GM23338 (cell line): ENCODE results near the gene PCDHA2. TPM values are rescaled to one million over a fixed set of nuclear protein-coding genes. Genes with fewer than 3 reads are reported as not detected.
A peak's percentile ranks its signal among the peaks of the same experiment; 100 is the strongest.

ENCODE experiments used
- ATAC-seq: fragments of 200-7000 bp; cut with Tn5 transposase; 3 replicates; pipeline ENCODE4 v1.9.1; 2020
- DNase-seq: peaks from one replicate; pipeline ENCODE4 v3.0.0-alpha.2; 2015; ENCODE audit warnings: low spot score
- H2AFZ ChIP-seq: fragments of 200-600 bp; sonication (generic); 2 replicates; pipeline ENCODE4 v1.8.0; 2016; ENCODE audit warnings: antibody characterized with exemption, mild to moderate bottlenecking, moderate library complexity
- H3F3A ChIP-seq: fragments of 200-600 bp; sonication (generic); replicated peaks from 2 replicates; pipeline ENCODE4 v1.8.0; 2017; ENCODE audit warnings: antibody characterized with exemption, mixed run types, low read depth
- H3K27ac ChIP-seq: fragments of 200-600 bp; sonication (generic); 2 replicates; pipeline ENCODE4 v1.6.1; 2016; ENCODE audit warnings: low read depth
- H3K27me3 ChIP-seq: fragments of 200-600 bp; sonication (generic); 2 replicates; pipeline ENCODE4 v1.8.0; 2016; ENCODE audit warnings: mild to moderate bottlenecking, mixed run types, moderate library complexity; ENCODE audit not compliant: insufficient read depth
- H3K36me3 ChIP-seq: fragments of 200-600 bp; sonication (generic); 2 replicates; pipeline ENCODE4 v1.8.0; 2016; ENCODE audit warnings: mild to moderate bottlenecking; ENCODE audit not compliant: insufficient read depth
- H3K4me1 ChIP-seq: fragments of 200-600 bp; sonication (generic); 2 replicates; pipeline ENCODE4 v1.8.0; 2016; ENCODE audit warnings: mild to moderate bottlenecking, moderate library complexity; ENCODE audit not compliant: insufficient read depth
- H3K4me2 ChIP-seq: fragments of 200-600 bp; sonication (generic); 2 replicates; pipeline ENCODE4 v1.7.1; 2017; ENCODE audit warnings: mixed run types
- H3K4me3 ChIP-seq: fragments of 200-600 bp; sonication (generic); 2 replicates; pipeline ENCODE4 v1.6.1; 2016; ENCODE audit warnings: mixed run types
- H3K79me2 ChIP-seq: fragments of 200-600 bp; sonication (generic); replicated peaks from 2 replicates; pipeline ENCODE4 v1.8.0; 2017; ENCODE audit warnings: mild to moderate bottlenecking; ENCODE audit not compliant: insufficient read depth
- H3K9me2 ChIP-seq: fragments of 200-600 bp; sonication (generic); 2 replicates; pipeline ENCODE4 v1.8.0; 2017; ENCODE audit not compliant: insufficient read depth
- H4K20me1 ChIP-seq: fragments of 200-600 bp; sonication (generic); replicated peaks from 2 replicates; pipeline ENCODE4 v1.8.0; 2017; ENCODE audit warnings: mild to moderate bottlenecking; ENCODE audit not compliant: insufficient read depth
- H3K27ac Mint-ChIP-seq: 2 replicates; pipeline ENCODE4 v1.8.0; 2020; ENCODE audit warnings: inconsistent platforms, mild to moderate bottlenecking, moderate library complexity, mixed read lengths
- H3K27me3 Mint-ChIP-seq: 3 replicates; pipeline ENCODE4 v1.8.0; 2022; ENCODE audit warnings: low read depth, mild to moderate bottlenecking, moderate library complexity, mixed read lengths, inconsistent platforms; ENCODE audit not compliant: insufficient read depth, poor library complexity
- H3K36me3 Mint-ChIP-seq: 3 replicates; pipeline ENCODE4 v1.8.0; 2021; ENCODE audit warnings: low read depth, mild to moderate bottlenecking, inconsistent platforms, moderate library complexity, mixed read lengths
- H3K4me1 Mint-ChIP-seq: 3 replicates; pipeline ENCODE4 v1.8.0; 2020; ENCODE audit warnings: mild to moderate bottlenecking, inconsistent platforms, mixed read lengths
- H3K4me3 Mint-ChIP-seq: 3 replicates; pipeline ENCODE4 v1.8.0; 2021; ENCODE audit warnings: moderate library complexity, mild to moderate bottlenecking, inconsistent platforms, mixed read lengths
- H3K9me3 Mint-ChIP-seq: 3 replicates; pipeline ENCODE4 v1.8.0; 2020; ENCODE audit warnings: moderate library complexity, mild to moderate bottlenecking, inconsistent platforms, mixed read lengths
- CTCF ChIP-seq, 2 experiments: fragments of 200-600 bp in 1 of 2; sonication (generic) in 1 of 2; conservative IDR thresholded peaks; 2 replicates each; pipeline versions ENCODE4 v1.5.1 to v1.6.1; 2016 to 2017; ENCODE audit warnings: antibody characterized with exemption in 2 of 2, low read depth in 2 of 2, mild to moderate bottlenecking in 2 of 2, moderate library complexity in 1 of 2
- EZH2 ChIP-seq: fragments of 200-600 bp; sonication (generic); IDR thresholded peaks from one replicate; pipeline ENCODE4 v1.8.0; 2017; ENCODE audit warnings: antibody characterized with exemption, mild to moderate bottlenecking, low read depth; ENCODE audit not compliant: unreplicated experiment
- NANOG ChIP-seq: IDR thresholded peaks from 2 replicates; pipeline ENCODE4 v1.6.1; 2016; ENCODE audit warnings: antibody characterized with exemption, borderline replicate concordance
- REST ChIP-seq: IDR thresholded peaks from one replicate; pipeline ENCODE4 v1.6.1; 2018; ENCODE audit warnings: antibody characterized with exemption; ENCODE audit not compliant: unreplicated experiment
- STAT1 ChIP-seq: IDR thresholded peaks from one replicate; pipeline ENCODE4 v1.6.1; 2016; ENCODE audit warnings: antibody characterized with exemption; ENCODE audit not compliant: unreplicated experiment
- polyA plus RNA-seq: library from polyadenylated mRNA; unstranded; fragments of >200 nt; fragmentation: Nextera tagmentation; extraction: Ambion mirVana; gene quantifications from 2 replicates; pipeline ENCODE4 v1.2.1, GENCODE V29; 2016
- total RNA-seq: library from RNA; depleted of rRNA; stranded (reverse); fragments of >200 nt; shearing (Covaris generic); gene quantifications from 2 replicates; pipeline ENCODE4 v1.2.3, GENCODE V29; 2014

PCDHA2 gene
- total and polyA plus RNA-seq, 2 experiments from 2014 or later, result 0.99 to 2.2 TPM

- TF ChIP-seq CTCF (conservative IDR thresholded peaks at IDR 0.05; ENCODE audit: low read depth in 2 of 2), result no peak
- TF ChIP-seq NANOG, result no peak
Measured at GRCh38 chr5:140823475-140823874, 28.8 kb downstream of the PCDHA2 start (continued).

- Histone ChIP-seq H3K9me2 (no peaks in the 10 kb centered on the region), H3K27ac (no peak within 1 kb of the TSS), H3K79me2 (no peaks in the 10 kb centered on the region), H3K27me3 (no peaks in the 10 kb centered on the region), H3K4me2 (no peak within 1 kb of the TSS), H3K4me1 (no peaks in the 10 kb centered on the region), H4K20me1 (no peaks in the 10 kb centered on the region), H3F3A (no peaks in the 10 kb centered on the region), H2AFZ (no peak within 1 kb of the TSS), H3K4me3 (peak within 1 kb of the TSS; percentile 37; the same call in 1 of the 2 replicates), H3K36me3 (no peaks in the 10 kb centered on the region)
- H3K9me3 Mint-ChIP-seq, result peaks cover 5% of the 10 kb centered on the region; the same call in 2 of the 3 replicates
- H3K36me3 Mint-ChIP-seq, result peaks cover 18% of the 10 kb centered on the region
- peak within 1 kb of the TSS; percentile 68 for H3K4me3 Mint-ChIP-seq
- no peak for DNase-seq
- H3K27me3 Mint-ChIP-seq, result peaks cover 2% of the 10 kb centered on the region
- peak; percentile 28; the same call in 1 of the 3 replicates for ATAC-seq
- TF ChIP-seq NANOG (no peak), CTCF (conservative IDR thresholded peaks at IDR 0.05; ENCODE audit: low read depth in 2 of 2) (peak; percentile 29 to 31; a peak in 3 of 4 replicates)
- H3K4me1 Mint-ChIP-seq, result no peaks in the 10 kb centered on the region; the same call in 2 of the 3 replicates
- no peak within 1 kb of the TSS for H3K27ac Mint-ChIP-seq
Measured at GRCh38 chr5:140827704-140828361, 33.2 kb downstream of the PCDHA2 start, which contains the start of gene PCDHA6. PCDHA6 (plus strand) TSS chr5:140827960; CDS start chr5:140828092, 132 bp downstream.

- no peak overlapping the region for H3K27ac Mint-ChIP-seq
Measured at GRCh38 chr5:140828362-140828737, 33.7 kb downstream of the PCDHA2 start.

More at GRCh38 chr5:140828362-140828737, 33.7 kb downstream of the PCDHA2 start:
- peak overlapping the region; percentile 68; the same call in 2 of the 3 replicates for H3K4me3 Mint-ChIP-seq
- Histone ChIP-seq H3K27ac (no peak overlapping the region), H4K20me1 (no peaks in the 10 kb centered on the region), H3K4me1 (no peaks in the 10 kb centered on the region), H3K79me2 (no peaks in the 10 kb centered on the region), H3K4me3 (peak overlapping the region; percentile 37; the same call in 1 of the 2 replicates), H3K27me3 (no peaks in the 10 kb centered on the region), H3F3A (no peaks in the 10 kb centered on the region), H3K4me2 (no peak overlapping the region), H3K36me3 (no peaks in the 10 kb centered on the region), H2AFZ (no peak overlapping the region), H3K9me2 (no peaks in the 10 kb centered on the region)
- peaks cover 5% of the 10 kb centered on the region; the same call in 2 of the 3 replicates for H3K9me3 Mint-ChIP-seq
- ATAC-seq (peak; percentile 48; the same call in 2 of the 3 replicates), DNase-seq (peak; percentile 57)
- TF ChIP-seq EZH2, result no peak
- no peak for TF ChIP-seq REST
- no peak for TF ChIP-seq STAT1
- peak; percentile 38 to 45 for TF ChIP-seq CTCF (conservative IDR thresholded peaks at IDR 0.05; ENCODE audit: low read depth in 2 of 2)
- H3K4me1 Mint-ChIP-seq, result no peaks in the 10 kb centered on the region; the same call in 2 of the 3 replicates
- peaks cover 18% of the 10 kb centered on the region for H3K36me3 Mint-ChIP-seq
- peaks cover 2% of the 10 kb centered on the region for H3K27me3 Mint-ChIP-seq
